HG02610 (cell line): ENCODE results near the gene MRAP.

ENCODE experiments used
- ATAC-seq: cut with Tn5 transposase; IDR thresholded peaks from one replicate; pipeline ENCODE4 v1.9.1; 2021; ENCODE audit warnings: mild to moderate bottlenecking, moderate library complexity; ENCODE audit not compliant: unreplicated experiment

MRAP gene

DNA sequence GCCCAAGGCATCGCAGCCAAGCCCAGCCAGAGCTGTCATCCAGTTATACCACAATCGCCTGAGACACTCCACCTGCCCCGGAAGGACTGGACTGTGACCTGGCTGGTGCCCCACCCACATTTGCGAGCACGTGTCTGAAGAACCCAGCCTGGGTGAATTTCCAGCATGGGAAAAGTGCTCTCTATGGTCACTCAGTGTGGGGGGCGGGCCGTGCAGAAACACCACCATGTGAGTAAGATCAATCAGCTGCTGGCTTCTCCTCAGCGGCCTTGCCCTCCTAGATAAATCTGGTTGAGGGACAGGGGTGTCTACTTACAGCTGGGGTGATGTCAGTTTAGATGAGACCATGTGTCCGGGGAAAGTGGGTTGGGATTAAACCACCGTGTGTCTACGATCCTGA, 49.3 kb downstream of the MRAP start:
- no peak for ATAC-seq

DNA sequence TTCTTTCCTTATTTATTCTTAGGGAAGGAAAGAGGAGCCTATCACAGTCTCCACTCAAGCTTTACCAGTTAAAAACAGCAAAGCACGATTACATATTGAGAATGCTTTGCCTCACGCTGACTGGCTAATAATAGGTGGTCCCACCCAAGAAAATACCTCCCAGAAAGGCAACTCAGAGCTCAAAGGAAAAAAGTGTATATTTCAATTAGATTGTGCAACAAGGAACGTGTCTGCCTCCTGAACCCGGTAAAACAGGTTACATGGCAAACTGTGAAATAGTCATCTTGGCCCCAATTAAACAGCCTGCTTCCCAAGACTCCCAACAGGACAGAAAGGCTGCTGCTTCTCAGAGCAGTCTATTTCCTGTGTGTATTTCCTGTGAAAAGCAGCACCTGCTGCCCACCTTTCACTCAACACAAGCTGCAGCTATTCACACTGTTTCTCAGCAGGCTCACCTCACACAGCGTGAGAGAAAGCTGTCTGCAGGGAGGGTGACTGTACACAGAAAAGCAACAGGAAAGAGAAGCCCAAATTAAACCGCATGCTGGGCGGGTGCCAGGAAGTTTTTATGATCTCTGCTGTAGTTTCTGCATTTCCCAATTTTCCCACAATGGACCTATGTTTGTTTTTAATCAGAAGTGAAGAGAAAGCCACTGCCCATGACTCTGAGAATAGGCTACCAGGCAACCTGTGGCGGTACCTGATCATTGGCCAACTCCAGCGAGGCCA, 50.1 kb downstream of the MRAP start:
- no peak for ATAC-seq

DNA sequence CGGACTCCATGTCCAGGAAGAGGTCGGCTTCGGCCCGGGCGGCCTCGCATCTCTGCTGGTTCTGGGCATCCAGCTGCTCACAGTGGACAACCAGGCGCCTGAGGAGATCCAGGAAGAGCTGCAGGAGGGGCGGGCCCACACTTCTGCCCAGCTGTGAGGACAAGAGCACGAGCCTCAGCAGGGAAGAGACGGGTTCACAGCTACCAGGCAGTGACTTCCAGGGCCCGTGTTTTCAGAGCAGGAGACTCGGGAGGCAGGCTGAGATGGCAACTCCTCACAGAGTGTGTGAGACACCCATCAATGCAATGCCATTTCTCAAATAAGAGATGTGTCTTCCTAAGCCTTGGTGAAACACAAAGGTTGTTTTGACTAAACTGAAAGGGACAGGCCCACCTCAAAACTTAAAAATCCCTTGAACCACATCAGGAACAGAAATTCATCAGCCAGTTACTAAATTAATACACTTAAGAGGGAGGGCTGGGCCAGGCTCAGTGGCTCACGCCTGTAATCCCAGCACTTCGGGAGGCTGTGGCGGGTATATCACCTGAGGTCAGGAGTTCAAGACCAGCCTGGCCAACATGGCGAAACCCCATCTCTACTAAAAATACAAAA, 50.8 kb downstream of the MRAP start:
- ATAC-seq, result no peak

DNA sequence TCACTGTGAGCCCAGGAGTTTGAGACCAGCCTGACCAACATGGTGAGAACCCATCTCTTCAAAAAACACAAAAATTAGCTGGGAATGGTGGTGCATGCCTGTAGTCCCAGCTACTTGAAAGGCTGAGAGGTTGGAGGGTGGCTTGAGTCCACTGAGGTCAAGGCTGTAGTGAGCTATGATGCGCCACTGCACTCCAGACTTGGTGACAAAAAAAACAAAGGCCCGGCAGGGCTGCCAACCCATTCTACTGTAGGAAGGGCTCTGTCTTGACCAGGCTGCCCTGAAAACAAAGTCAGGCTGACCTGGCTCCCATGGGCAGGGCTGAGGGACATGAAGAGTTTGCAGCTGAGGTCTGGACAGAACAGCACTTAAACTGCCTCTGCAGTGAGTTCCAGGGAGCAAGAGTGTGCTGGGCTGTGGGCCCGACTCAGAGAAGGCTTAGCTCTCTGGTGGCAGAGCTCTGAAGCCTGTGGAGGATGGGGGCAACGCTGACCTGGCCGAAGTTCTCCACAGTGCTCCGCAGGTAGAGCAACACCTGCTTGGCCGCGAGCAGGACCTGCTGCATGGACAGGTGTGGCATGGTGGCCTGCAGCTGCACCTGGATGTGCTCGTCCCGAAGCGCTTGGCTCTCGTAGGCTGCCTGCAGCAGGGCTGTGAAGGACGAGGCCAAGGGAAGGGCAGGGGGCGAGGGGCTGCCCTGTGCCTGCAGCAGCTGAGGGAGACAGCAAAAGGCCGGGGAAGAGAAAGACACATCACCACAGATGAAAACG, 51.7 kb downstream of the MRAP start:
- no peak for ATAC-seq

GRCh38 chr21:32350981-32351380, 52.3 kb downstream of the MRAP start:
- ATAC-seq, result no peak

DNA sequence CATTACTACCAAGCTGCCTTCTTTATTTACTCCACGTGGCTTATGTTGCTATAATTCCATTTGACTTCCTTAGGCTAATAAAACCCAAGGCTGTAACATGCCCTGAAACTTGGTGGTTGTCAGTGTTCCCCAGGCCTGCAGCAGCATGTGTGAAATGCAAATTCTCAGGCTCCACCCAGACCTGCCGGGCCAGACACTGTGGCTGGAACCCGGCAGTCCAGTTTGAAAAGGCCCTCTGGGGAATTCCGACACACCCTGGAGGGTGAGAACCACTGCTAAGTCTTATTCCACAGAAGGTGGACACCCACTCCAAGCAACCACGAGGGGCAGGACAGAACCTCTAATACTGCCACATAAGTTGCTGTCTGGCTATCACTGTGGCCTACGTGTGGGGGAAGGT, 52.8 kb downstream of the MRAP start:
- no peak for ATAC-seq

GRCh38 chr21:32352526-32352925, 53.9 kb downstream of the MRAP start:
- ATAC-seq, result no peak

- ATAC-seq, result no peak
Measured at GRCh38 chr21:32353002-32353711, 54.5 kb downstream of the MRAP start.

- no peak for ATAC-seq
Measured at GRCh38 chr21:32356874-32357395, 58.3 kb downstream of the MRAP start.

DNA sequence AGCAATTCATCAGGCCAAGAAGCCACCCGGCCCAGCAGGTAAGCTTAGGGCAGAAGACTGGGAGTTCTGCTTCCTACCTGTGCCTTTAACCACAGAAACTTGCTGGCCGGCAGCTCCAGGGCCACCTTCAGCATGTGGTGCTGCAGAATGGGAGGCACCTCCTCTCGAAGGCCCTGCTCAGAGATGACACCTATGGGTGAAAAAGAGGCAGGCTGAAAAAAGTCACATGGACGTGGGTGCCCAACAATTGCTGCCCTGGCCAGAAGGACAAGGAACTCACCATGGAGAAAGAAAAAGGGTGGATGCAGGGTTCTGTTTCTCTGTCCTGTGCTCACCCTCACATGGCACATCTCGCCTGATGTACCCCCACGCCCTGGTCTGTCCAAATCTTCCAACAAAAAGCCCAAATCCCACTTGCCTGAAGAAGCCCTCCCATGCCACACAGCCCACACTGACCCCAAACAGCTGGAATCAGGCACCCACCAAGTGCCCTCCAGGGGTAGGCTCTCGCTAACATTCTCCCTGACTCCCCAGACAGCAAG, 61.1 kb downstream of the MRAP start:
- no peak for ATAC-seq

DNA sequence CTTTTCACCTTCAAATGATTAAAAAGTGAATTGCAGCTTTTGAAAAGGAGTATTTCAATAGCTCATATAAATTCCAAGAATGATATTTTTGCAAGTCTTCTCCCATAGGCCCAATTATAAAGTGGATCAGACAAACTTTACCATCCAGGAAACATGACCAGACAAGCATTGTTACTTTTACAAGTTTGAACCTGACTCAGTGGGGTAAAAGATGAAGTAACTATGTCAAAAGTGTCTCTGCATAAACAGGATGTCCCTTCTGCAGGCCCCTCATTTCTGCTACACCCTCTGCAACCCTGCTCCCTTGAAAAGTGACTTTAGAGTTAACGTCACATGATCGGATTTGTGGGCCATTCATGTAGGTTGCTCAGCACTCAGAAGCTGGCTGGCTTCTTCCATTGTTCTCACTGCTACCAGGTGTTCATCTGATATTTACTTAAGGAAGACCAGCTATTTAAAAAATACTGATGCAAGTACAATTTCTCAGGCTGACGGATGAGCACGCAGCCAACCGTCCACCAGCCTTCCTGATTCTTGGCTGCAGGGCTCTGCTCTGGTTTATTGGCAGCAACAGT, 61.8 kb downstream of the MRAP start:
- ATAC-seq, result no peak
